ENCODE results near the gene CIAO3.
"Not testable (repeated sequence)": the region's sequence is repeated elsewhere in the genome, so short reads cannot be mapped to it uniquely, and the experiment has no call there.

The CIAO3 gene

GRCh38 chr16:760545-761343 is 19.9 kb upstream of the CIAO3 start, which contains the start of gene MSLN:
MSLN (plus strand) TSS chr16:760734; CDS start chr16:762681, 1,947 bp downstream.
- DNase-seq (ENCODE audit: low read depth in 2 of 2): no peak

GRCh38 chr16:760065-760464 is 19.3 kb upstream of the CIAO3 start:
- no peak for DNase-seq (ENCODE audit: low read depth in 2 of 2)

DNA sequence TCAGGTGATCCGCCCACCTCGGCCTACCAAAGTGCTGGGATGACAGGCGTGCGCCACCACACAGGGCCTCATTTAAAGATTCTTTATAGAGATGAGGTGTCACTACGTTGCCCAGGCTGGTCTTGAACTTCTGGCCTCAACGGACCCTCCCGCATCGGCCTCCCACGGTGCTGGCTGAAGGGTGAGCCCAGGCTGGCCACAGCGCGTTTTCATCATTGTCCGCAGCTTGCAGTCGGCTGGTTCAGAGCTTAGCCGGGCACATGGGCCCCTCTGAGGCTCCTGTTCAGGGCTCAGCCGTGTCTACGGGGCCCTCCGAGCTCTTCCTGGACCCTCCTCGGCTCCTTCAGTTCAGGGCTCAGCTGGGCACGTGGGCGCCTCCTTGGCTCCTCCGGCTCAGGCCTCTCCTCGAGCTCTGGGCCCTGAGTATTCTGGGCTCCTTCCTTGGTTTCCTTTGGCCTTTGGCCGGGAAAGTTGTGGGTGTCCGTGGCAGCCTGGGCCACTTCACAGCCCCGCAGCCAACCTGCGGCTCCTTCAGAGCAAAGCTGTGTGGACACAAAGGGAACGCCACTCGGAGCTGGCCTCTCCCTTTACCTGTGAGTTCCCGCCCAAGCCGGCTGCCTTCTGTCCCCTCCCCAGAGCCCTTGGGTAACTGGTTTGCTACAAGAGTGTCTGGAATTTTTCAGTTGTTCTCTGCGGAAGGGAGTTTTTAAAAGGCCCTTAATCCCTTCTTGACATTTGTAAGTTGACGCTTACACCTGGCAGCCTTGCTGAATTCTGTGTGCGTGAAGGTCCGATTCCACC is 18.5 kb upstream of the CIAO3 start:
- DNase-seq (ENCODE audit: low read depth in 2 of 2): no peak

GRCh38 chr16:756428-756827 is 15.6 kb upstream of the CIAO3 start:
- DNase-seq (ENCODE audit: low read depth in 2 of 2): no peak

DNA sequence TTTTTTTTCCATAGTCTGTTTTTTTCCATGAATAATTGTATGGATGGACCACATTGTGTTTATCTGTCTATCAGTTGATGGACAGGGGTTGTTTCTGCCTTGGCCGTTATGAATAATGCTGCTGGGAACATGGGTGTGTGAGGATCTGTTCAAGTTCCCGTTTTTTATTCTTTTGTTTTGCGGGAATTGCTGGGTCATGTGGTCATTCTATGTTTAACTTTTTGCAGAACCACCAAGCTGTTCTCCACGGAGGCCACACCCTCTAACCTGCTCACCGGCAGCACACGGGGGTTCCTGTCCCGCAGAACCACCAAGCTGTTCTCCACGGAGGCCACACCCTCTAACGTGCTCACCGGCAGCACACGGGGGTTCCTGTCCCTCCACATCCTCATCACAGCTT is 13.9 kb upstream of the CIAO3 start:
- no peak for DNase-seq (ENCODE audit: low read depth in 2 of 2)

DNA sequence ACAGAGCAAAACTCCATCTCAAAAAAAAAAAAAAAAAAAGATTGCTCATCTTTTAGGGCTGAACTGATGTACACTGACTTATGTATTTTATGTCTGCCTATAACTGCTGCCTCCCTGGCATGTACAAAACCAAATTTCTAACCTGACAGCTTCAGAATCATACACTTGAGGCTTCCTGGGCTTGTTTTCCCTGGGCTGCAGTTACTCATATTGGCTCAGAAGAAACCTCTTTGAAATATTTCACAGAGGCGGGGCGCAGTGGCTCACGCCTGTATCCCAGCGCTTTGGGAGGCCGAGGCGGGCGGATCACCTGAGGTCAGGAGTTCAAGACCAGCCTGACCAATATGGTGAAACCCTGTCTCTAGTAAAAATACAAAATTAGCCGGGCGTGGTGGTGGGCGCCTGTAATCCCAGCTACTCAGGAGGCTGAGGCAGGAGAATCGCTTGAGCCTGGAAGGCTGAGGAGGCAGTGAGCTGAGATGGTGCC is 13.4 kb upstream of the CIAO3 start:
- not testable (repeated sequence) for DNase-seq (ENCODE audit: low read depth in 2 of 2)

DNA sequence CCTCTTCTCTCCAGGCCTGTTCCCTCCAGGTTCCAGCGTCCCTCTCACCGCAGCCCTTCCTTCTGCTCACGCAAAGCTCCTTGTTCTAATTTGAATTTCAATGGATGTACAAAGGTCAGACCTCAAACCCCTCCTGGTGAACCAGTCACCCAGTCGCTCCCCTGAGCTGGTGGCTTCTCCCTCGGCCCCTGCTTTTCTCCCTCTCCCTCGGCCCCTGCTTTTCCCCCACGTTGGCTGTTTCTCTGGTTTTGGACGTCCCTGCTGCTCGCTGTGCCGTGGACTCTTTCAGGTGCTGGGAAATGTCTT is 11.2 kb upstream of the CIAO3 start:
- DNase-seq (ENCODE audit: low read depth in 2 of 2): no peak

DNA sequence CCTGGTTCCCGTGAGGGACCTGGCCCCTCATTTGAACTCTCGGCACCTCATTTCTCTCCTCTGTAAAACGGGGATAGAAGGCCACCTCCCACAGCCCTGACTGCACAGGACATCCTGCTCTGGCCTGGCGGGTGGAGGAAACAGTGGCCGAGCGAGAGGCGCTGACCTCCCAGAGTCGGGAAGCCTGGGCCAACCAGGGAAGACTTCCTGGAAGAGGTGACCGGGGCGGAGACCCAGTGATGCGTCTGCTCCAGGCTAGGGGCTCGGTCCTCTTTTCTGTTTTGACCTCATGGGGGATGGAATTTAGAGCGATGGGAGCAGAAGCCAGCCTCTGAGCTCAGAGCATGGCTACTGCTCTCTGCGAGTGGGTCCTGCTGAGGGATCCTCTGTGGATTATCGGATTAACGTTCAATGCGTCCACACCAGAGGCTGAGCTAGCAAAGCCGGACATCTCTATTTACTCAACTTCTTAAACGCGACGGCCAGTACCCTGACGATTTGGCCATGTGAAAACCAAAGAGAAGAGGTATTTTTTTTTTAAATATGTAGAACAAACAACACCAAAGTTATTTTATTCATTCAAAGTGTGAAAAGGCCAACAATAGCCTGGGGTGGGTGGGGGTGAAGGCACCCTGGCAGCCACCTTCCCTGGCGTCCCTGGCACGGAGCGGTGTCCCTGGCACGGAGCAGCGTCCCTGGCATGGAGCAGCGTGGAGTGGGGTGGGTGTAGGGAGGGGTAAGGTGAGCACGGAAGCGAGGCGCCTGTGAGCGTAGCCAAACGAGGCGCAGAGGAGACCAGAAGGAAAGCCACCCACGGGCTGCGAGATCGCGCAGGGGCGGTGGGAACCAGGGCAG is 10.6 kb upstream of the CIAO3 start:
- DNase-seq (ENCODE audit: low read depth in 2 of 2): no peak

GRCh38 chr16:750485-750884 is 9.7 kb upstream of the CIAO3 start:
- no peak for DNase-seq (ENCODE audit: low read depth in 2 of 2)

DNA sequence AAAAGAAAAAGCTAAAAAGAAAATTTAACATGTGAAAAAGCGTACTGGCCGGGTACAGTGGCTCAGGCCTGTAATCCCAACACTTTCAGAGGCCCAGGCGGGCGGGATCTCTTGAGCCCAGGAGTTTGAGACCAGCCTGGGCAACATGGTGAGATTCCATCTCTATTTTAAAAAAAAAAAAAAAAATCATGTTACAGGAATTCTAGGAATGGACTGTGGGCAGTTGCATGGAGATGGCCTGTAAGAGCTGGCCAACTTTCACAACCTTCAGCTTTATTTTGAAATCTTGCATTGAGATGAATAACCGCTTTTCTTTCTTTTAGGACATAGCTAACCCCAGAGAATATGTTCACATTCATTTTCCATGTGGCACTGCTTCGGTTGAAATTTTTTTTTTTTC is 8.2 kb upstream of the CIAO3 start:
- DNase-seq (ENCODE audit: low read depth in 2 of 2): no peak

- DNase-seq (ENCODE audit: low read depth in 2 of 2): no peak
Observed at GRCh38 chr16:747978-748746, 7.4 kb upstream of the CIAO3 start.

DNA sequence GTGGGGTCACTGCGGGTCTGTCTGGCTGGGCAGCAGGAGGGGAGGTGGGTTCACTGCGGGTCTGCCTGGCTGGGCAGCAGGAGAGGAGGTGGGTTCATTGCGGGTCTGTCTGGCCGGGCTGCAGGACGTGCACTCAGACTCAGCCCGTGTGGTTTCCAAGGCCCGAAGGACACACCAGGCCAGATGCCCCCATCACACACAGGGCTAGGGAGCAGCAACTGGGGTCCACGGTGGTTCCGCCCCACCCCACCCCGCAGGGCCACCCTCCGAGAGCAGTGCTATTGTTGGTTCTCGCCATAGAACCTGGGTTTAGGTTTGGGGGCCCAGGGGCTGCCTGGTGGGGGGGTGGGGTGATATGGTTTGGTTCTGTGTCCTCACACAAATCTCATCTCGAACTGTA is 5.8 kb upstream of the CIAO3 start:
- no peak for DNase-seq (ENCODE audit: low read depth in 2 of 2)

GRCh38 chr16:745739-746138 is 4.9 kb upstream of the CIAO3 start:
- no peak for DNase-seq (ENCODE audit: low read depth in 2 of 2)

DNA sequence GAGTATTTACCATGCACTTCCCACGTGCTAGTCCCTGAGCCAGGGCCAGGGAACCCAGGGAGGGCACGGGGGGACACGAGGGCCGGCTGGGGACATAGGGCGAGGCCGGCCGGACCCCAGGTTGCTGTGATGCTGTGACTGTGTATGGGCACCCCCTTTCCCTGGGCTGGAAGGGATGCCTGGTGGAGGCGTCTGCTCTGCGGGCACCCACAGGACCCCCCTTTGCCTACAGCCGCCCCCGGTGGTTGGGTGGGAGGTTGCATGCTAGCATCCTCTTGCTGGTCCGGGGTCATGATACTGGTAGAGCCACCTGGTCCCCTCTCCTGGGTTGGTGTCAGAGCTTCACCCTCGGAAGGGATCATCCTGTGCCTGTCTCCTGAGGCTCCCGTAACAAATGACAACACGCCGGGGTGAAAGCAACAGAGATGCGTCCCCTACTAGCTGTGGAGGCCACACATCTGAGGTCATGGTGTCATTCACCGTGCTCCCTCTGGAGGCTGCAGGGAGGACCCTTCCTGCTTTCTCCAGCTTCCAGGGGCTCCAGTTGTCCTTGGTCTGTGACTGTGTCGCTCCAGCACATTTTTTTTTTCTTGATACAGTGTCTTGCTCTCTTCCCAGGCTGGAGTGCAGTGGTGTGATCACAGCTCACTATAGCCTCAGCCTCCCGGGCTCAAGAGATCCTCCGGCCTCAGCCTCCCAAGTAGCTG is 3.1 kb upstream of the CIAO3 start:
- DNase-seq (ENCODE audit: low read depth in 2 of 2): no peak

DNA sequence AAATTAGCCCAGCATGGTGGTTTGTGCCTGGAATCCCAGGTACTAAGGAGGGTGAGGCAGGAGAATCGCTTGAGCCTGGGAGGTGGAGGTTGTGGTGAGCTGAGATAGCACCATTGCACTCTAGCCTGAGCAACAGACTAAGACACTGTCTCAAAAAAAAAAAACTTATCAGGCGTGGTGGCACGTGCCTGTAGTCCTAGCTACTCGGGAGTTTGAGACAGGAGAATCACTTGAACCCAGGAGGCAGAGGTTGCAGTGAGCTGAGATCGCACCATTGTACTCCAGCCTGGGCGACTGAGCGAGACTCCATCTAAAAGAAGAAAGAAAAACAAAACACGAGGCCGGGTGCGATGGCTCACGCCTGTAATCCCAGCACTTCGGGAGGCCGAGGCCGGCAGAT is 2.1 kb upstream of the CIAO3 start:
- DNase-seq (ENCODE audit: low read depth in 2 of 2): not testable (repeated sequence)

DNA sequence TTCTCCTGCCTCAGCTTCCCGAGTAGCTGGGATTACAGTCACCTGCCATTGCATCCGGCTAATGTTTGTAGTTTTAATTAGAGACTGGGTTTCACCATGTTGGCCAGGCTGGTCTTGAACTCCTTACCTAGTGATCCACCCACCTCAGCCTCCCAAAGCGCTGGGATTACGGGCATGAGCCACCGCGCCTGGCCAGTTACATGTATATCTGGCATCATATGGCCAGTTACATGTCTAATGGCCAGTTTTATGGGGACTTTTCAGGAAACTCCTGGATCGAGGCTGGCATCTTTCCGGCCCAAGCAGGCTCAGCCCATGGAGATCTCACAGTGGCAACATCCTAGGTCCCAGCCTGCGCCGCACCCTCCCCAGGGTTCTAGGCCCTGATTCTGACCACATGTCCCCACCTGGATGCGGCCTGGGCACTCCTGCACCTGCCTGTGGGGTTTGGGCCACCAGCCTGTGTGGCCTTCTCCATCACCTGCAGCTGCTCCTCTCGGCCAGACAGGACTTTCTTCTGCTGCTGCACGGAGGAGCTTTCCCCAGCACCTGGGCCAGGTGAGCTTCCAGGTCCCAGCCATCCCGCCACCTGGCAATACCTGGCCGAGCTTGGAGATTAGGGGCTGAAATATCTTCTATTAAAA is 1.3 kb upstream of the CIAO3 start:
- no peak for DNase-seq (ENCODE audit: low read depth in 2 of 2)

DNA sequence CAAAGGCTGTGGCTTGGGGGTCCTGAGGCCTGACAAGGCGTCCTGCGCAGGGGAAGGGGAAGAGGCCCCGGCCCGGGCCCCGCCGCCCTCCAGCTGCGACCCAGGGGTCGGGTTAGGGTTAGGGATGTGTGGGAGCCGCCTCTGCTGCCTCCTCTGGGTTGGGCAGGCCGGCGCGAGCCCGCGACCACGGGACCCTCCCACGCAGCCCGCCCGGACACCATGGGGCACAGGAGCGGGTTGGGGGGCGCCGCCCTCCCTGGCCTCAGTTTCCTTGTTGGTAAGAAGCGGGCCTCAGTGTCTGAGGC is 386 bp downstream of the CIAO3 start:
- no peak for DNase-seq (ENCODE audit: low read depth in 2 of 2)

GRCh38 chr16:739560-740458 is 988 bp downstream of the CIAO3 start:
- no peak for DNase-seq (ENCODE audit: low read depth in 2 of 2)

GRCh38 chr16:736936-737481 is 3.8 kb downstream of the CIAO3 start:
- DNase-seq (ENCODE audit: low read depth in 2 of 2): no peak

Measured in stimulated activated CD8-positive, alpha-beta memory T cell treated with anti-CD3 and anti-CD28 coated beads, Interleukin-7, amount 100 ng/mL, for 1 hour (primary cell).